HuH-7.5 (cell line): ENCODE data around the gene BACH2.

Source experiments
- DNase-seq: peaks from one replicate; pipeline ENCODE4 v3.0.0; 2011; ENCODE audit warnings: low spot score

Gene BACH2

DNA sequence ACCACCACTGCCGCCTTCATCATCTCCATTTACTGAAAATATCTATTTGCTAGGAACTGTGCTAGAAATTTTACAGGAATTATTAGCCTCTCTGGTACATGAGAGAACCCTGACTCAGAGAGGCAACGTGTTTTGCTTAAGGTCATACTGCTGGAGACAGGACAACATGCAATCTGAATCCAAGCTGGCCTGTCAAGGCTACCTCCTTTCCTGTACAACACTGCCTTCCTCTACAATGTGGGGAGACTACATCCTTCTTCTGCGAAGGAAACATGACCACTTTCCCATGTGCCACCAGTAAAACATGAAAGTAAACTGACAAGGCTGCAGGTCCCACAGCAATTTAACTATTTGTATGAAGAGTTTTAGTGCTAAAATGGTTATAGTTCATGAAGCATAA, 200.9 kb downstream of the BACH2 start:
- no peak for DNase-seq

DNA sequence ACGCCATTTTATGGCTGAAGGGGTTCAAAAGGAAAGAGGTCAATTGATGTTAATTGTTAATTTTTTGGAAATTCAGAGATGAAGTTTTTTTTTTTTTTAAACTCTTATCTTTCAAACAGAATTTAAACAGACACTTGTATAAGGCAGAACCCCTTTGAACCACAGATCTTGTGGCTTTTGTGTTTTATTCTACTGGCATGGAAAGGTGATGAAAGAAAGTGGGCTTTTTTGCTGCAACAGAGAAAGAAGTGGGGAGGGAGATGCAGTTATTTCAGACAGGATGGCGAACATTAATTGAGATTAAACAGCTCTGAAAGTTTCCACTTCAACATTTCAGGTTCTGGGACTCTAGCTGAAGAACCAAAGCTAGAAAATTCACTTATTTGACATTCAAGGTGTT, 201.5 kb downstream of the BACH2 start:
- DNase-seq: no peak

DNA sequence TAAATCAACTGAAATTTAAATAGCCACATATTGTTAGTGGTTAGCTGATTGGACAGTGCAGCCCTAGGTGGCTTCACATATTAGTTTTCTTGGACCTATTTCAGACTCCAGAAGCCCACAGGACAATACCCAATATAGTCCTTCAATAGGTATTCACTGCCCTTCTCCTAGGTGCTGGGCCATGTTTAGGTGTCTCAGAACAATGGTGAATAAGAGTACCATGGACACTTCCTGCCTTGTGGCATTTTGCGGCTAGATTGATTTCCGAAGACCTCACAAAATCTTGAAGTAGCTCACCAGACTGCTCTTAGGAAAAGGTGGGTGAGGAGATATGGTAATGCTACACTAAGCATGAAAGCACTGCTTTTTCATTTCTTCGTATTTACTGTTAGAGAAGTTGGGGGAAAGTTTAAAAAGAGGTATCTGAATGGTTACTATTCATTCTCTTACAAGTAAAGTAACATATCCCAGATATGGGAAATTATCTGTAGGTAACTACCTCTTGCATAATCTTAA, 203.0 kb downstream of the BACH2 start:
- DNase-seq: no peak

DNA sequence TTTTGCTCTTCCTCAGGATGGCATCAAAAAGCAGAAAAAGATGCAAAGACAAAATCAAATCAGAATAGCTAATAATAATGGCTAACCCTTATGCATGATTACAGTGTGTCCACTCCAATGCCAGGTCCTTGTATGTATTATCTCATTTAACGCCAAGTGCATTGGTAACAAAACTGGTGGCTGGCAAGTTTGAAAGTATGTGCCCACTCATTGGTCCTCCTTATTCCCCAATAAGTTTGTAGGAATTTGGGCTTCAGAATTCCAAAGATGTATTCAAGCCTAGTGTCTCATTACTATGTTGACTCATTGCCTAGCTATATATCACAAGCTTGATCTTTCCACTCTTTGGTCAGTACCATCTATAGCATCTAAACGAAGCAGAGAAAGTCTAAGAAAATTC, 205.8 kb downstream of the BACH2 start:
- DNase-seq: no peak

DNA sequence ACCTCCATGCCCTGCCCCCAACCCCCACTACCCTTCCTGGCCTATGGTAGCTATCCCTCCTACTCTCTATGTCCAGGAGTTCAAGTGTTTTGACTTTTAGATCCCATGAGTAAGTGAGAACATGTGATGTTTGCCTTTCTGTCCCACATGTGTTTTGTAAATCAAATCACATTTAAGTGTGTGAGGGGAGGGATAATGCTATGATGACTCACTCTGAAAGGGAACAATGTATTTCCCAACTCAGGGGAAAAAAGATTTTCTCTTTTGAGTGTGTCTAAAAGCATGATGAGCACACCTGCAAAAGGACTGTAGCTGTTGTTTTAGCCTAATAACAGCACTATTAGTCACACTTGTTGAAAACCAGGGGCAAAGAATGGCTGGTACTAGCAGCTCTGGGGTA, 208.6 kb downstream of the BACH2 start:
- no peak for DNase-seq

DNA sequence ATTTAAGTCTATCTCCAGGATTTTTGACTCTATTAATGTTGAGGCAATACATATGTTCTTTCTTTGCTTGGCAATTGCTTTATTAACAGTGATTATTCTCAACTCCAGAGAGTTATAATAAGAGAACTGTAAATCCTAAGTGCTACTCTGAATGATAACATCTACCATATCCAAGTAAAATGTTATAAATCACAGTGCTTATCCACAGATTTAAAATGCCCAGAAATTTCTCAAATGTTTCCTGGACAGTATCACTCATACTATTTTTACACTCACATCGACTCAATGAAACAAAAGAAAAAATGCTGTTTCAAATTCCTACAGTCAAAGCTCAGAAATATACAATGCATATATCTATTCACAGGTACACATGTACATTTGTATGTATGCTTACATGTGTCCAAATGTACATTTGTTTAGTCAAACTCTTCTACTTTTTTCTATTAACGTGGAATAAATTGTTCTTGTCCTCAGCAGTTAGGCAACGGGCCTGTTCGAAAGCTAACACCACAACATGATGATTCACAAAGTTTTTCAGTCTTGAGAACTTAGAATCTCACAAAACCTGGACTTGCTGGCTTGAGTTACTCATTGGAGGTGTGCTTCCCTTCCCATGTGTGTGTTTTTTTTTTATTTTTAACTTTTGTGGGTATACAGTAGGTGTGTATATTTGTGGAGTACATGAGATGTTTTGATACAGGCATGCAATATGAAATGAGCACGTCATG, 209.4 kb downstream of the BACH2 start:
- DNase-seq: no peak

DNA sequence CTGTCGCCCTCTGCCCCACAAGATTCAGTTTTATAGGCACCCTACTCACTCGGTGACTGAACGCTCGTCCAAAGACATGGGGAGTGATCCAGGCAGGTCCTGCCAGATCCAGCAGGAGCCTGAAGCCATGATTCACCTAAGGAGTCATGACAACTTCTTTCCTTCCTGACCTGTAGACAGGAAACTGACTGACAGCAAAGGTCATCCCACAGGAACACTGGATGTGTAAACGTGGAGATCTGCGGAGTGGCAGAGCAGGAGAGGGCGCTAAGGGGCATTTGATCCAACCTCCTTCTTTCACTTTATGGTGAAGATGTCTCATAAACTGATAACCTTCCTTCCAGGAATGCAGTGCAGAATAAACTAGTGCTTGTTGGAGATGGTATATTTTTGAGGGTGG, 210.1 kb downstream of the BACH2 start:
- DNase-seq: no peak

DNA sequence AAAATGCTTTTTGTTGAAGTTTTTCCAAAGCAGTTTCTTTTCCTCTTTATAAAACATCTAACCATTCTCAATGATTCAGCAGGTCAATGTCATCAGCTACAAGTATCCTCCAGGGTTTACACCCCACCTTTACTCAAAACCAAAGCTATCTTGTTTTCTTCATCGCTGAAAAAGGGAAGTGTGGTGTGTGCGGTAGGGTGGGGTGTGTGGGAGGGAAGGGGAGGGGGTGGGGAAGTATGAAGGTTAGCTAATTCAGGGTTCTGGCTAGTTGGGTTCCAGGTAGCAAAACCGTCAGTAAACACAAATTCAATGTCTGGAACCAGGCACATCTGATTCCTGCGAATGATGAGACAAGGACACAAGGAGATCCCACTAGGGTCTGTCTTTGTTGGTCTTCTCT, 212.8 kb downstream of the BACH2 start:
- no peak for DNase-seq

DNA sequence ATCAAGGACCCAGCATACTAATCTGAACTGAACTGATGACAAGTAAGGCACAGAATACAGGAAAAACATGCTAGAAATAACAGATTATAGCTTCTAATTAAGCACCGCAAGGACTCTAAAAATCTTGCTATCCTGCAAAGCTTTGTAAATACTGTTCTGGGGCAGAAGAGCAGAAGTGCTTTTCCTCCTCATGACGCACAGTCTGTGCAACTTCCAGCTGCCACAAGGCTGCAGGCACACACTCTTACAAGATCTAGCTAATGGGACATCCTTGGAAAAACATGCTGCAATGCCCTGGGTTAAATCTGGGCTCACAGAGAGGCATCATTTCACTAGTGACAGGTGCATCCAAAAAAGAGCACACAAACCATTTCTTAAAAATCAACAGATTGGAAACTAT, 213.8 kb downstream of the BACH2 start:
- no peak for DNase-seq

DNA sequence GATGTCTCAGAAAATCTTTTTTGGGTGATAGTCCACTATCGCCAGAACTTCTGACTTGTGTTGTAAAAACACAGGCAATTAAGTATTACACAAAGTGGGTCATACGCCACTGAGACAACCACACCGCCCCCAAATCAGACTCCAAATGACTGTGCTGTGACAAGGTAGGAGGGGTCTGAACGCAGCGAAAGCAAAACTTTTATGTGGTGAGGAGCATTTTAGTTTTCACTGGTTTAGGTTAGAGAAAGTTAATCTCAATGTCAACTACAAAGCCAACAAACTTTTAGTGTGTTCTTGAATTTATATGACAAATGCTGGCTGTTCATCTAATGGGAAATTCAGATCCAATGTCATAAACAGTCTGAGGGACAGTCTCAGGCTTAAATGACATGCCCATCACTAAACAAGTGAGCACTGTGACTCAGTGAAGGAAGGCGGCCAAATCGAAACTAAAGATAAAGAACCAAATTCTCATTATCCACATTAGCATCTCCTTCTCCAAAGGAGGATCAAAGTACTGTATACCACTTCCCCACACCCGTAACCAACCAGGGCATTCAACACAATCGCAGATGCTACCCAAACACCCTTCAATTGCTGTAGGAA, 215.7 kb downstream of the BACH2 start:
- no peak for DNase-seq

DNA sequence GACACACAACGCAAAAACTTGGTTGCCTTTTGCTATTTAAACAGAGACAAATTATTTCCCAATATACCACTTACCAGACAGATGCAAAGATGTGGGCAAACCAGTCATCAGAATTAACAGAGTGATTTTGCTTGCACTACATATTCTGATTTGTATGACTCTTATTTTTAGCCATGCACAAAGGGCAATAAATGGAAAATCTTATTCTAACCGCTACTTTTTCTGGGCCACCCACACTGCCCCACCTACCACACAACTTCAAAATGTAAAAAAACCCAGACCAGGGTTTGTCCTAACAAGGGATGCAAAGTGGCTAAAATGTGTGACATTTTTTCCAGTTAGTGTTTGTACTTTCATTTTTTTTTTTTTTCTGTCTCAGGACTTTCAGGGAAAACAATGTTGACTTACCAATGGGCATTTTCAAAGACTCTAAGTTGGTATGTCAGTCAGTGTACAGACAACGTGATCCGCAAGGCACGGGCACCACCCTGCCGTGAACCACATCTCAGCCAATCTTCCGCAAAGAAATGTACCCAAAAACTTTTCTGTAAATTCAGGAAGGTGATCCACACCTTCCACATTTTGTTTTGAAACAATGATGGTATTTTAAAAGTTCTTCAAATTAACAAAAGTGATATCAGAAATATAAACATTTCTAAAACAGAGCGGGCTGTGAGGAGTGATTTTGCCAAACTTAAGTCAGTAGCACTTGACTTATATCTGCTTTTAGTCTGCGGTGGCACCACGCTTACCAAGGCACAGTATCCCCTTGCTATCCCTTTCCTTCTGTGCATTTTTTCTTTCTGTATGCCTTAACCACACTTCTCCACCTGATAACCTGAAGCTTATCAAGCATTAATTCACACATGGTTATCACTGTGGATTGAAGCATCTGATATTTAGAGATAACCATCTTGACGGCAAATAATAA, 216.8 kb downstream of the BACH2 start:
- DNase-seq: no peak

DNA sequence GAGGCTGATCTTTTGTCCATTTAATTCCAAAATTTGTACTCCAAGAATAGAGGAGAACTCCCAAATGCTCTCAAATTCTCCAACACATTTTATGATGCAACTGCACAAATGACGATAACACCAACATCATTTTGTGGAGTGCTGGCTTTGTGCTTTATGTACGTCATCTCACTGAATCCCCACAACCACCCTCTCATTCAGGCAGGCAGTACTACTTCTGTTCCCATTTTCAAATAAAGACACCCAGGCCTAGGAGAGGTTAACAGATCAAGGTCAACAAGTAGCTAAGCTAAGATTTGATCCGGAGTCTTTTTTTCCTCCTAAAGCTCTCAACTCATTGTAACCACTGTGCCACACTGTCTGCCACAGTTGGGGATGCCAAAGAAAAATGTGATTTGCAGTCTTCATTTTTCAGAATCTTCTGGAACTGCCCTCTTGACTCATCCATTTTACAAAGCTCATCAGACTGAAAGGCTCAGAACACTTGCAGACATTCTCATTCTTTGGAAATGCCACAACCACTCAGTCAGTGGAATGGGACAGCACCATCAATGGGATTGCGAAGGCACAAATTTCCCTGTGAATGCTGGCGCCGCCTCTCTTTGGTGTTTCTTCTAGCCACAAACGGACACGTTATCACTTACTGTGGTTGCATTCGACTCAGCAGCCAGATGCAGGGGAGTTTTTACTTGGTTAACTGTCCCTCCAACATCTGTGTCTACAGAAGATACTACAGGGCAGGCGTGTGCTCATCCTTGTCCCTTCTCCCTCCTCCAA, 217.9 kb downstream of the BACH2 start:
- no peak for DNase-seq

DNA sequence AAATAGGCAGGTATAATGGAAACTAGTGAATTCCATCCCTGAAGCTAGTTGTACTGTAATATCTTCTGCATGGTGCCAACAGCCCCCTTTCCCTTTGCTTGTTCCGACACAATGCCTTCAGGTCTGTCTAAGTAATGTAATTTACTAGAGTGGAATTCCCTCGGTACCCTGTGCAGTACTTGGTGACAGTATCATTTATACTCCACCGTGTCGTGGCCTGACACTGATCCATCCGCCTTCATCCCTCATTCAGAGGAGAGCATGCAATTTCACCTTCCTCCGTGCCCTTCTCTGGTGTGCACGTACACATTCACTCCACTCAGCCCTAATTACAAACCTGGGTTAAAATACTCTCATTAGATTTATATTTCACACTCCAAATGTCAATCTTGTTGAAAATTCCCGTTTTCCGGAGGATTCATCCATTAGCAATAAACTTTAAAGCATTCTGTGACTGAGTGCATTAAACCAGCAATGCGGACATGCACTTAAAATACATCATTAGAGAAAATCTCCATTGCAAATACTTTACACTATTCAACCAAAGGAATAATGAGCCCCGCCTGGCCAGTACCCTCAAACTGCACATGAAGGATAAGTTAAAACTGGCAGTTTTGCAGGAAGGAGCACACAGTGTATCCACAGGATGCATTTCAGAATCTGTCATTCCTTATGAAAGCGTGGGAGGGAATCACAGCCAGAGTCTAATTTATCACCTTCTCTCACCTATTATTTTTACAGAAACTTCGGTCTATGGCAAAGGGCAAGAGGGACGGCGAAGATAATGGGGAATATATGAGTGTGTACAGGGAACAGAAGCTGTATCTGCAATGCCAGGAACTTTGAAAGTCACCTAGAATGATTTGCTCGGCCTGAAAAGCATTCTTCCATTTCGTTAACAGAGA, 219.9 kb downstream of the BACH2 start:
- DNase-seq: no peak

DNA sequence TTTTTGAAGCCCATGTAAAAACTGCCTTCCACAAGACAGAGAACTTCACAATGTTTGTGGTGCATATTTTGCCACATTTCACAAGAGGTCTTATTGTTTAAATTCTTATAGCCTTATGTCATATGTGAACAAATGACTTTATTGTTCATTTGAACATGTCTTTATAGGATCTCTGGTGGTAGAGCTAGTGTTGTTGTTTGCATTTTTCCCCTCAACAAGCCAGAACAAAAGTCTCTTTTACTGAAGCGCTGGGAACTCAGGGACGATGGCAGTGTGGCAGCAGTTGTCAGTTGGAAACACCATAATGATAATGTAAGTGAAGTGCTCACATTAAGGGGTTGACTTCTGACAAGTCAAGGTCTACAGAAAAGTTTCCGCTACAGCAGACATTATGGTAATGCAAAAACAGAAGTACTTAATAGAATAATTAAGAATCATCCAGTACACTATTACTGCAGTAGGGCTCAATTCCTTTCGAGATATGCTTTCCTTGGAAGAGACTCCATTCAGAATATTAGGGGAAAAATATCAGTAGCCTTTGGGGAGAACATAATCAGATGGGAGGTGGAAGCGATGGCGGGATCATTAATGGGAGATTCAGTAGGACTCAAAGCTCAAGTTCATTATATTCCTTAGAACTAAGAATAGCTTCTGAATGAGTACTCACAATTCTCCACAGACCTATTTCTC, 222.3 kb downstream of the BACH2 start:
- no peak for DNase-seq

DNA sequence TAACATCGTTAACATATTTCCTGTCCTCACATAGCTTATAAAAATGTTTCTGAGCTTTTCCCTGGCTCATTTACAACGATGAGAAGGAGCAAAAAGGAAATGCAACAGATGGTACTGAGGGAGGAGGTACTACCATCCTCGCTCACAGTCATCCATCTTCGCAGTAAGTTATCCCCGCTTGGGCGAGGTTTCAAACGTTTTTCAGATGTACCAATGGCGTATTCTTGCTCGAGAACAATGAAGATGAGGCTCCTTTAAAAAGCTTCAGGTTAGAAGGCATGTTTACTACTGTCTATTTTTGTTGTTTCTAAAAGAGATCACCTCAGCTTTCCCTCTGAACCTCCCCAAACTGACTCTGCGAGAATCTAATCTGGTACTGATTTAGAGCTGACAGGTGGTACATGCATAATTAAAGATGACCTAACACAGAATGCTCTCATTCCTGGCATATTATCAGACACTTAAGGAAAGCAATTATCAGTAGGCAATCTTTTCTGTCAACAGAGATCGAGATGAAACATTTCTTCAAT, 223.6 kb downstream of the BACH2 start:
- DNase-seq: no peak

DNA sequence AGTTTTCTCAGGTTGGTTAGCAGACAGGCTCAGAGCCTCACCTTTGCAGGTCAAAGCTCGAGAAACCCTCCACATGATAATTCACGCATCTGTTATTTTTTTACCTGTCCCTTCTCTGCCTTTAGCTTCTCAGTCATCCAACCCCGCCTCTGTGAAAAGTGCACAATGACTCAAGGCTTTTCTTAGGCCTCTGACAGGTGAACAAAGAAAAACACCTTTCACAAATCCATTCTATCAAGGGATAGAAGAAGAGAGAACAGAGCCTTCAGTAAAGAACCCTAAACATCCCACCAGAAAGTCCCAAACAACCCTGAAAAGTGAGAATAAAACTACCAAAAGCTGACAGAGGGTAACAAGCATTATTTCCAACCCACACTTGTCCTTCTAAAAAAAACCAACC, 224.1 kb downstream of the BACH2 start:
- no peak for DNase-seq

DNA sequence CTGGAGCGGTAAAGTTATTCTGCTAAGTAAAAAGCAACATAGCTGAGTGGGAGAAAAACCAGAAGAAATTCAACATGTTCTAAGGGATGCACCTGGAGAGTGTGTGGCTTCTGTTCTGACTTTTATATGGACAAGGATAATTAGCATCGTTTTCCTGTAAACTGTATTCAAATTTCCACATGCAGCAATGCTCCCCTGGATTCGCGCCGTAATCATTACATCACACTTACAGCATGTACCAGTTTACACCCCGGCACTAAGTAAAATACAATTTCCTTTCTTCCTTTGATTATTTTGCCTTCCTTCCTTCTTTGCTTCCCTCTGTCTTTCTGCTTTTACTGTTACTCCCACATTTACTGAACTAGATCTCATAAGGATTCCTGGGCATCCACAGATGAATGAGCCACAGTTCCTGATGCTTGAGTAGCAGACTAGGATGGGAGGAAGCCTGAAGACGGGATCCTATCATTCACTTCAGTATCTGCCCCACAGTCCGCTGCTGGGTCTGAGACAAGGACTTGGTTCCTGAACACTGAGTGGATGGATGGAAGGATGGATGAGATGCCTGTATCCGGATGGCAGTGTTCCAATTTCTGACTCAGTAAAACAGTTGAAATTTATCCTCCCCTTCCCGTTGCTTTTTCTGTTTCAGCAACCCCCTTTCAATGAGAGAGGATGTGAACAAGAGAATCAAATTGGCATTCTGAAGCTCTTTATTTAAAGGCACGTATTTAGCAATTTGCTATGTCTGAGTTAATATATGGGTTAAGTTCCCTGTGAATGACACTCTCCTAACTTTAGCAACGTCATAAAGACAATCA, 227.7 kb downstream of the BACH2 start:
- no peak for DNase-seq

DNA sequence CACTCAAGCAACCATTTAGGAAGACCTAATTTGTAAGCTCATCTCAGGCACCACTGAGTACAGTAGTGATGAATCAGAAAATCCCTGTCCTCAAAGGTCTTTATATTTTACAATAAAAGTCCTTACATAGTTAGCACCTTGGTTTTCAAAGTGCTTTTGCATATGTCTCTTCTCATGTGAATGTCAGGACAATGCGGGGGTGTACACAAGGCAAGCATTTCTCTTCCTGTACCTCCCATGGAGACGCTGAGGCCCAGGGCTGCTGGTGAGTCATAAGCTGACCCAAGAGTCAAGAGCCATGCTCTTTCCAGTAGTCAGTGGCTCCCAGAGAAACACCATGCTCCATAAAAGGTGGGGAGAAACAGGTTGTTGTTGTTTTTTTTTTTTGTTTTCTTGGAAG, 228.4 kb downstream of the BACH2 start:
- DNase-seq: no peak

DNA sequence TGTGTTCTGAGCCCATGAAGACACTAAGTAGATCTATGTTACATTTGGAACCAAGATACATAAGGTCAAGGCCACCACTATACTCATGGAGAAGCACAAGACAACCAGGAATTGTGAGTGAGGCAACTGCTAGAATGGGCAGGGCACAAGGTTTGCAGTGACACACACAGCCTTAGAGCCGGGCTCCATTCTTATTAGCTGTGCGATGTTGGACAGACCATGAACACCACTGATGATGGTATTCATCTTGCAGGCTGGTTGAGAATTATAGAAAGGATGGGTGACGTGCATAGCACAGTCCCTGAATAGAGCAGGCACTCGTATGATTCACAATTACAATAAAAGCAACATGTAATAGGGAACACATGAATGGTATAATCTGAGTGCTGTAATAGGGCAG, 229.9 kb downstream of the BACH2 start:
- no peak for DNase-seq
